ENCODE results near the gene FOSB. TPM values are rescaled to one million over a fixed set of nuclear protein-coding genes. Genes with fewer than 3 reads are reported as not detected.
"Not testable (repeated sequence)": the region's sequence is repeated elsewhere in the genome, so short reads cannot be mapped to it uniquely, and the experiment has no call there.

FOSB gene
- total RNA-seq, 2 donors from 2014 or later, result 20.7 to 39.2 TPM

DNA sequence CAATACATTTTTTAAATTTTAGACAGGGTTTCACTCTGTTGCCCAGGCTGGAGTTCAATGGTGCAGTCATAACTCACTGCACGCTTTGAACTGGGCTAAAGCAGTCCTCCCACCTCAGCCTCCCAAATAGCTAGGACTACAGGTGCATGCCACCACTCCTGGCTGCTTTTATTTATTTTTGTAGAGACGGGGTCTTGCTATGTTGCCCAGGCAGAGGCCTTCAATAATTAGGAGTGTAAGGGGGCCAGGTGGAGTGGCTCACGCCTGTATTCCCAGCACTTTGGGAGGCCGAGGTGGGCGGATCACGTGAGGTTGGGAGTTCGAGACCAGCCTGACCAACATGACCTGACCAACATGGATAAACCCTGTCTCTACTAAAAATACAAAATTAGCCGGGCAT lies 35.3 kb upstream of the FOSB start:
- H3K4me1 Mint-ChIP-seq; H3K27me3 Mint-ChIP-seq; H3K27ac Mint-ChIP-seq; H3K9me3 Mint-ChIP-seq; H3K36me3 Mint-ChIP-seq (ENCODE audit: low read depth); ATAC-seq (replicated peaks); H3K4me3 Mint-ChIP-seq: not testable (repeated sequence)

- H3K4me3 Mint-ChIP-seq, result no peak overlapping the region
- ATAC-seq (replicated peaks), result no peak
Measured at GRCh38 chr19:45437328-45437727, 30.5 kb upstream of the FOSB start.

DNA sequence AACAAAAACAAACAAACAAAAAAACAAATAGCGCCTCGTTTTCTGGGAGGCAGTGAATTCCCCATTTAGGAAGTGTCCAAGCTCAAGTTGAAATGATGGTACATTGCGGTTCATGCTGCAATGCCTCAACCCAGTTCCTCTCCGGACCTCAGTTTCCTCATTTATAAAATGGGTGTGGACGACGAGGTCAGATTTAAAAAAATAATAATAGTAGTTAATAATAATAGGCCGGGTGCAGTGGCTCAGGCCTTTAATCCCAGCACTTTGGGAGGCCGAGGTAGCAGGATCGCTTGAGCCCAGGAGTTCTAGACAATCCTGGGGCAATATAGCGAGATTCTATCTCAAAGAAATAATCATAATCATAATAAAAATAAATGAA lies 28.6 kb upstream of the FOSB start:
- H3K27ac Mint-ChIP-seq, result no peak overlapping the region
- no peaks in the 10 kb centered on the region for H3K36me3 Mint-ChIP-seq (ENCODE audit: low read depth)
- H3K4me3 Mint-ChIP-seq, result peak overlapping the region; percentile 77
- no peak for ATAC-seq (replicated peaks)
- no peaks in the 10 kb centered on the region for H3K27me3 Mint-ChIP-seq
- no peaks in the 10 kb centered on the region for H3K9me3 Mint-ChIP-seq
- peaks cover 25% of the 10 kb centered on the region for H3K4me1 Mint-ChIP-seq

More at GRCh38 chr19:45437328-45437727, 30.5 kb upstream of the FOSB start:
- H3K36me3 Mint-ChIP-seq (ENCODE audit: low read depth), result no peaks in the 10 kb centered on the region
- no peaks in the 10 kb centered on the region for H3K27me3 Mint-ChIP-seq
- no peaks in the 10 kb centered on the region for H3K9me3 Mint-ChIP-seq
- H3K27ac Mint-ChIP-seq, result no peak overlapping the region
- peaks cover 10% of the 10 kb centered on the region for H3K4me1 Mint-ChIP-seq

DNA sequence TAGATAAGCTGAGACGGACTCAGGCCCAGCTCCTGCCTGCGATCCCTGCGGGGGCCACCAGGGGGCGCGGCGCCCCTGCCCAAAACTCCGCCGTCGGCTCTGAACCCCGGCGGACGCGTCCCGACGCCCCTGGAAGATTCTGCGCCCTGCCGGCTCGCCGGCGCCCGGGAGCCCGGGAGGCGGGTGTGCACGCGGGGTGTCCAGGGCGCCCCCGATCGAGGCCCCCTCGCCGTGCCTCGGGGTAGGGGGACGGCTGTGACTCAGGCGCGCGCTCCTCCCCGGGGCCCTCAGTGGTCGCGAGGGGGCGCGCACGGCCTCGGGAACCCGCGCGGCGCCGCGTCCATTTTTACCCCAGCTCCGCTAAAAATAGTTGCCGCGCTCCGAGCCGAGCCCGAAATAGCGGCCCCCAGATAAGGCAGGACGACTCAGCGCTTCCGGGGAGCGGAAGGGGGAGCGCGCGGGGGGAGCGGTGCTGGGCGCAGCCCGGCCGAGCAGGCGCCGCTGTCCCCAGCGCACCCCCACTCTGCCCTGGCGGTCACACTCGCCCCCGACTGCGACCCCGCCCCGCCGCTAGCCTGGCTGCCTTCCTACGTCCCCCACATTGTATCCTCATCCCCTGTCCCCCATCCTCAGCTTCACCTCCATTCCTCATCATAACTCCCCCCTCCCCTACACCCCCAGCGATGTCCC lies 28.1 kb upstream of the FOSB start:
- H3K36me3 Mint-ChIP-seq (ENCODE audit: low read depth), result no peaks in the 10 kb centered on the region
- no peaks in the 10 kb centered on the region for H3K9me3 Mint-ChIP-seq
- H3K4me3 Mint-ChIP-seq, result peak overlapping the region; percentile 77
- peak; percentile 56 for ATAC-seq (replicated peaks)
- H3K4me1 Mint-ChIP-seq, result peaks cover 30% of the 10 kb centered on the region
- no peaks in the 10 kb centered on the region for H3K27me3 Mint-ChIP-seq
- H3K27ac Mint-ChIP-seq, result peak overlapping the region; percentile 83

DNA sequence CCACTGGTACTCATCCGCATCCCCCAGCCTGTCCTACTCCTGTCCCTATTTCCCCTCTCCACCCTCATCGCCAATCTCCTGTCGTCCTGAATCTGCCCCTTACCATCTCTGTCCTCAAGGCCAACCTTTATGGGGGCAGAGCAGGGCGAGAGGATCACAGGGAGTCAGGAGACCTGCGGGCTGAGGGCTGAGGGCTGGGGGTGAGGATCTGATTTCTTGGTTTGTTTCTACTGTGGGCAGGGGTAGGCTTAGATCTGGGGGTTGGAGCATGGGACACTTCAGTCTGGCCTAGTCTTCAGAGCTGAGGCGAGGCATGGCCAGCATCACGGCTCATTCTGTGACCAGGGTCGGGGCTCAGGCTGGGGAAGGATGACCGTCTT lies 27.5 kb upstream of the FOSB start:
- no peaks in the 10 kb centered on the region for H3K27me3 Mint-ChIP-seq

DNA sequence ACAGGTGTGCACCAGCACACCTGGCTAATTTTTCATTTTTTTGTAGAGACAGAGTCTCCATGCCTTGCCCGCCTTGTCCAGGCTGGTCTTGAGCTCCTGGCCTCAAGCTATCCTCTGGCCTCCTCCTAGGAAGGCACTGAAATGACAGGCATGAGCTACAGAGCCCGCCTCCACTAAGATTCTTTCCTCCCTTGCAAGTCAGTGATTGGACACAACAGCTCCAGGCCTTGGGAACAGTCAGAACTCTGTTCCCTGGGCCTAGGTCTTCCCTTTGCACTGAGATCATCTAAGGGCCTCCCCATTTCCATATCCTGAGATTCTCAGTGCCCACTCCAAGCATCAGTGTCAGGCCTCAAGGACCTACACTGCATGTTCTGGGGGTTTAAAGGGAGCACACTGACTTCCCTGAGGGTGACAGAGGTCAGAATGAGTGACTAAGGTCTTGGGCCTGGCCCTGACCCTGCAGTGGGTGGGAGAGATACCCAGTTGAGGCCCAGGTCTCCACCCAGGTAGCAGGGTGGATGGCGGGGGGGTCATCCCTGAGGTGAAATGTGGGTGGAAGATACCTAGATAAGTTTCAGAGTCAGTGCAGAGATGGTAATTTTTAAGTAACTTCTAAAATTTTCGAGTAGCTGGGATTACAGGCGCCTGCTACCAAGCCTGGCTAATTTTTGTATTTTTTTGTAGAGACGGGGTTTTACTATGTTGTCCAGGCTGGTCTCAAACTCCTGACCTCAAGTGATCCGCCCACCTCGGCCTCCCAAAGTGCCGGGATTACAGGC lies 26.7 kb upstream of the FOSB start:
- H3K4me3 Mint-ChIP-seq, result peak overlapping the region; percentile 77

More for the DNA sequence above, 27.5 kb upstream of the FOSB start:
- Mint-ChIP-seq H3K36me3 (ENCODE audit: low read depth) (no peaks in the 10 kb centered on the region), H3K4me1 (peaks cover 33% of the 10 kb centered on the region), H3K4me3 (peak overlapping the region; percentile 77), H3K9me3 (no peaks in the 10 kb centered on the region), H3K27ac (peak overlapping the region; percentile 83)
- no peak for ATAC-seq (replicated peaks)

GRCh38 chr19:45442408-45442777 lies 25.4 kb upstream of the FOSB start:
- peak overlapping the region; percentile 99 for H3K27ac Mint-ChIP-seq
- H3K27me3 Mint-ChIP-seq, result no peaks in the 10 kb centered on the region
- ATAC-seq (replicated peaks), result no peak
- H3K4me1 Mint-ChIP-seq, result peaks cover 45% of the 10 kb centered on the region
- no peaks in the 10 kb centered on the region for H3K36me3 Mint-ChIP-seq (ENCODE audit: low read depth)
- no peaks in the 10 kb centered on the region for H3K9me3 Mint-ChIP-seq
- peak overlapping the region; percentile 94 for H3K4me3 Mint-ChIP-seq

More for the DNA sequence above, 26.7 kb upstream of the FOSB start:
- ATAC-seq (replicated peaks), result no peak
- Mint-ChIP-seq H3K4me1 (peaks cover 38% of the 10 kb centered on the region), H3K27ac (peak overlapping the region; percentile 83), H3K36me3 (ENCODE audit: low read depth) (no peaks in the 10 kb centered on the region), H3K27me3 (no peaks in the 10 kb centered on the region), H3K9me3 (no peaks in the 10 kb centered on the region)

- peak overlapping the region; percentile 99 for H3K27ac Mint-ChIP-seq
- H3K4me3 Mint-ChIP-seq, result peak overlapping the region; percentile 94
- peaks cover 48% of the 10 kb centered on the region for H3K4me1 Mint-ChIP-seq
- H3K9me3 Mint-ChIP-seq, result no peaks in the 10 kb centered on the region
- no peaks in the 10 kb centered on the region for H3K27me3 Mint-ChIP-seq
- H3K36me3 Mint-ChIP-seq (ENCODE audit: low read depth), result no peaks in the 10 kb centered on the region
- ATAC-seq (replicated peaks), result peak; percentile 14
Measured at GRCh38 chr19:45442778-45443461, 24.9 kb upstream of the FOSB start.

GRCh38 chr19:45443462-45444317 lies 24.1 kb upstream of the FOSB start:
- H3K27ac Mint-ChIP-seq, result peak overlapping the region; percentile 99
- H3K36me3 Mint-ChIP-seq (ENCODE audit: low read depth), result no peaks in the 10 kb centered on the region
- no peaks in the 10 kb centered on the region for H3K9me3 Mint-ChIP-seq
- ATAC-seq (replicated peaks), result peak; percentile 67
- H3K4me1 Mint-ChIP-seq, result peaks cover 53% of the 10 kb centered on the region
- H3K27me3 Mint-ChIP-seq, result no peaks in the 10 kb centered on the region
- H3K4me3 Mint-ChIP-seq, result peak overlapping the region; percentile 94

- Mint-ChIP-seq H3K4me1 (peaks cover 56% of the 10 kb centered on the region), H3K4me3 (peak overlapping the region; percentile 94), H3K9me3 (no peaks in the 10 kb centered on the region), H3K27ac (peak overlapping the region; percentile 99), H3K27me3 (no peaks in the 10 kb centered on the region), H3K36me3 (ENCODE audit: low read depth) (no peaks in the 10 kb centered on the region)
- peak; percentile 73 for ATAC-seq (replicated peaks)
Measured at GRCh38 chr19:45444318-45445041, 23.3 kb upstream of the FOSB start.

GRCh38 chr19:45445139-45445538 lies 22.7 kb upstream of the FOSB start:
- H3K36me3 Mint-ChIP-seq (ENCODE audit: low read depth), result peaks cover 2% of the 10 kb centered on the region
- peaks cover 55% of the 10 kb centered on the region for H3K4me1 Mint-ChIP-seq
- H3K9me3 Mint-ChIP-seq, result no peaks in the 10 kb centered on the region
- H3K27me3 Mint-ChIP-seq, result no peaks in the 10 kb centered on the region
- no peak for ATAC-seq (replicated peaks)
- H3K27ac Mint-ChIP-seq, result peak overlapping the region; percentile 99
- H3K4me3 Mint-ChIP-seq, result peak overlapping the region; percentile 94

- Mint-ChIP-seq H3K4me3 (peak overlapping the region; percentile 19), H3K36me3 (ENCODE audit: low read depth) (peaks cover 12% of the 10 kb centered on the region), H3K9me3 (no peaks in the 10 kb centered on the region), H3K27me3 (no peaks in the 10 kb centered on the region), H3K4me1 (peaks cover 50% of the 10 kb centered on the region), H3K27ac (peak overlapping the region; percentile 73)
- no peak for ATAC-seq (replicated peaks)
Measured at GRCh38 chr19:45446295-45446694, 21.5 kb upstream of the FOSB start.

- Mint-ChIP-seq H3K9me3 (no peaks in the 10 kb centered on the region), H3K4me3 (no peak overlapping the region), H3K4me1 (peaks cover 57% of the 10 kb centered on the region), H3K27me3 (no peaks in the 10 kb centered on the region), H3K36me3 (ENCODE audit: low read depth) (peaks cover 18% of the 10 kb centered on the region), H3K27ac (no peak overlapping the region)
- ATAC-seq (replicated peaks), result no peak
Measured at GRCh38 chr19:45446944-45447343, 20.9 kb upstream of the FOSB start.

Measured in activated T-helper 17 cell treated with anti-CD3 and anti-CD28 coated beads, Interleukin-2, amount 50 U/mL, for 72 hours (primary cell).